ENCODE data around the gene MAEA.
A peak's percentile ranks its signal among the peaks of the same experiment; 100 is the strongest.

MAEA gene

GRCh38 chr4:1354136-1354982 lies 64.7 kb downstream of the MAEA start:
- Histone ChIP-seq H3K18ac (ENCODE audit: low read depth in 1 of 2, low read length in 2 of 2) (no peak overlapping the region), H2BK120ac (ENCODE audit: low read depth, low read length) (no peak overlapping the region), H2BK5ac (ENCODE audit: low read depth, low read length, poor library complexity, severe bottlenecking) (no peak overlapping the region), H2AFZ (ENCODE audit: low read depth, low read length) (no peak overlapping the region), H4K8ac (ENCODE audit: low read length) (no peak overlapping the region), H3K23ac (ENCODE audit: low read length in 2 of 2) (no peak overlapping the region), H3K9ac (ENCODE audit: low read length) (no peak overlapping the region), H3K27me3 (ENCODE audit: control insufficient read depth in 1 of 2, insufficient read depth in 1 of 2, low read length in 2 of 2) (no peaks in the 10 kb centered on the region), H3K27ac (ENCODE audit: low read length, poor library complexity, severe bottlenecking) (no peak overlapping the region), H3K36me3 (ENCODE audit: control insufficient read depth in 1 of 2, insufficient read depth in 2 of 2, low read depth in 1 of 2, low read length in 2 of 2) (peaks cover 68 to 86% of the 10 kb centered on the region in 2 experiments), H3K9me3 (ENCODE audit: control insufficient read depth, low read length) (no peaks in the 10 kb centered on the region), H3K4me1 (ENCODE audit: control insufficient read depth, insufficient read depth, low read depth, low read length) (peaks cover 9% of the 10 kb centered on the region), H4K91ac (ENCODE audit: low read length) (no peak overlapping the region), H3K14ac (ENCODE audit: low read length in 2 of 2) (no peak overlapping the region), H3K79me1 (replicated peaks; ENCODE audit: low read length, poor library complexity, severe bottlenecking) (peaks cover 34% of the 10 kb centered on the region), H2AK5ac (ENCODE audit: low read length, severe bottlenecking) (no peak overlapping the region), H2BK12ac (ENCODE audit: low read length in 2 of 2) (no peak overlapping the region), H3K4me3 (ENCODE audit: insufficient read depth in 1 of 2, low read depth in 1 of 2, low read length in 2 of 2) (no peak overlapping the region), H3K4ac (ENCODE audit: low read depth in 1 of 2, low read length in 2 of 2) (no peak overlapping the region), H3K4me2 (ENCODE audit: low read length, poor library complexity, severe bottlenecking) (no peak overlapping the region), H2BK15ac (ENCODE audit: low read depth, poor library complexity, severe bottlenecking) (no peak overlapping the region)
- DNase-seq, result no peak
- 86% methylated on average over 32 of the region's 36 CpGs for WGBS

DNA sequence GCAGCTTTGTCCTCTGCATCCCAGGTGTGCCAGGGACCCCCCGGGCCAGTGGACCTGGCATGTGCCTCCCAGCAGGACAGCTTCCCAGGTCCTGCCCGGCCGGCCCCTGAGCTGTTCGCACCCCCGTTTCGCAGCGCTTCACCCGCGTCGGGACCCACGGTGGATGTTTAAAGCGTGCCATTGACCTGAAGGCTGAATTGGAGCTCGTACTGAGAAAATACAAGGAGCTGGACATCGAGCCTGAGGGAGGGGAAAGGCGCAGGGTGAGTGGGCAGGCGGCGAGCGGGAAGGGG lies 65.2 kb downstream of the MAEA start:
- no peak for DNase-seq
- no peak overlapping the region for H2AK5ac ChIP-seq (ENCODE audit: low read length, severe bottlenecking)
- H3K23ac ChIP-seq (ENCODE audit: low read length in 2 of 2), result no peak overlapping the region
- no peak overlapping the region for H3K14ac ChIP-seq (ENCODE audit: low read length in 2 of 2)
- no peak overlapping the region for H2AFZ ChIP-seq (ENCODE audit: low read depth, low read length)
- no peak overlapping the region for H3K27ac ChIP-seq (ENCODE audit: low read length, poor library complexity, severe bottlenecking)
- H4K8ac ChIP-seq (ENCODE audit: low read length), result no peak overlapping the region
- 94% methylated on average over 18 of the region's 18 CpGs for WGBS
- H4K91ac ChIP-seq (ENCODE audit: low read length), result no peak overlapping the region
- H2BK120ac ChIP-seq (ENCODE audit: low read depth, low read length), result no peak overlapping the region
- no peak overlapping the region for H2BK12ac ChIP-seq (ENCODE audit: low read length in 2 of 2)
- no peak overlapping the region for H3K9ac ChIP-seq (ENCODE audit: low read length)
- peaks cover 7% of the 10 kb centered on the region for H3K4me1 ChIP-seq (ENCODE audit: control insufficient read depth, insufficient read depth, low read depth, low read length)
- H3K9me3 ChIP-seq (ENCODE audit: control insufficient read depth, low read length), result no peaks in the 10 kb centered on the region
- no peaks in the 10 kb centered on the region for H3K27me3 ChIP-seq (ENCODE audit: control insufficient read depth in 1 of 2, insufficient read depth in 1 of 2, low read length in 2 of 2)
- H3K4me3 ChIP-seq (ENCODE audit: insufficient read depth in 1 of 2, low read depth in 1 of 2, low read length in 2 of 2), result no peak overlapping the region
- no peak overlapping the region for H3K18ac ChIP-seq (ENCODE audit: low read depth in 1 of 2, low read length in 2 of 2)
- peaks cover 67 to 86% of the 10 kb centered on the region in 2 experiments for H3K36me3 ChIP-seq (ENCODE audit: control insufficient read depth in 1 of 2, insufficient read depth in 2 of 2, low read depth in 1 of 2, low read length in 2 of 2)
- peaks cover 28% of the 10 kb centered on the region for H3K79me1 ChIP-seq (replicated peaks; ENCODE audit: low read length, poor library complexity, severe bottlenecking)
- H3K4ac ChIP-seq (ENCODE audit: low read depth in 1 of 2, low read length in 2 of 2), result no peak overlapping the region
- H2BK15ac ChIP-seq (ENCODE audit: low read depth, poor library complexity, severe bottlenecking), result no peak overlapping the region
- no peak overlapping the region for H3K4me2 ChIP-seq (ENCODE audit: low read length, poor library complexity, severe bottlenecking)
- no peak overlapping the region for H2BK5ac ChIP-seq (ENCODE audit: low read depth, low read length, poor library complexity, severe bottlenecking)

DNA sequence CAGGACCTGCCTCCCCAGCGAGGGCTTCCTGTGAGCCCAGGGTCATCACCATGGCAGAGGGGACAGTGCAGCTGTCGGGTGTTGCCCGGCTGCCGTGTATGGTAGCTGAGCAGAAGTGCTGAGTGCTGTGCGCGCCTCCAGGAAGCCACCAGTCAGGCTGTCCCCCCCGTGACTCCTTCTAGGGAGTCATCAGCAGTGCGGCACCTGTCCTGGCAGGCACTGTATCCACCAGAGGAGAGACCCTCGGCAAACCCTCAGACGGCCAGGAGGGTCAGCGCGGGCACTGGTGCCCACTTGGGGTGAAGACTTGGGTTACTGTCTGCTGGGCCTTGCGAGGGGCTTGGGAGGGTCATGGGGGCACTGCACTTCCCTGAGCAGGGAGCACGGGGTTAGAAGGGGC lies 65.7 kb downstream of the MAEA start:
- no peak overlapping the region for H3K4ac ChIP-seq (ENCODE audit: low read depth in 1 of 2, low read length in 2 of 2)
- H3K23ac ChIP-seq (ENCODE audit: low read length in 2 of 2), result no peak overlapping the region
- 96% methylated on average over 14 of the region's 14 CpGs for WGBS
- H4K8ac ChIP-seq (ENCODE audit: low read length), result no peak overlapping the region
- H3K36me3 ChIP-seq (ENCODE audit: control insufficient read depth in 1 of 2, insufficient read depth in 2 of 2, low read depth in 1 of 2, low read length in 2 of 2), result peaks cover 62 to 86% of the 10 kb centered on the region in 2 experiments
- H3K9ac ChIP-seq (ENCODE audit: low read length), result no peak overlapping the region
- H3K27ac ChIP-seq (ENCODE audit: low read length, poor library complexity, severe bottlenecking), result no peak overlapping the region
- no peaks in the 10 kb centered on the region for H3K27me3 ChIP-seq (ENCODE audit: control insufficient read depth in 1 of 2, insufficient read depth in 1 of 2, low read length in 2 of 2)
- H3K9me3 ChIP-seq (ENCODE audit: control insufficient read depth, low read length), result no peaks in the 10 kb centered on the region
- peaks cover 6% of the 10 kb centered on the region for H3K4me1 ChIP-seq (ENCODE audit: control insufficient read depth, insufficient read depth, low read depth, low read length)
- H2AFZ ChIP-seq (ENCODE audit: low read depth, low read length), result no peak overlapping the region
- no peak for DNase-seq
- H3K4me3 ChIP-seq (ENCODE audit: insufficient read depth in 1 of 2, low read depth in 1 of 2, low read length in 2 of 2), result no peak overlapping the region
- no peak overlapping the region for H3K14ac ChIP-seq (ENCODE audit: low read length in 2 of 2)
- H3K79me1 ChIP-seq (replicated peaks; ENCODE audit: low read length, poor library complexity, severe bottlenecking), result peaks cover 24% of the 10 kb centered on the region
- no peak overlapping the region for H2BK15ac ChIP-seq (ENCODE audit: low read depth, poor library complexity, severe bottlenecking)
- H2AK5ac ChIP-seq (ENCODE audit: low read length, severe bottlenecking), result no peak overlapping the region
- H3K18ac ChIP-seq (ENCODE audit: low read depth in 1 of 2, low read length in 2 of 2), result no peak overlapping the region
- no peak overlapping the region for H2BK5ac ChIP-seq (ENCODE audit: low read depth, low read length, poor library complexity, severe bottlenecking)
- no peak overlapping the region for H4K91ac ChIP-seq (ENCODE audit: low read length)
- H2BK120ac ChIP-seq (ENCODE audit: low read depth, low read length), result no peak overlapping the region
- no peak overlapping the region for H3K4me2 ChIP-seq (ENCODE audit: low read length, poor library complexity, severe bottlenecking)
- H2BK12ac ChIP-seq (ENCODE audit: low read length in 2 of 2), result no peak overlapping the region

GRCh38 chr4:1356181-1356998 lies 66.7 kb downstream of the MAEA start:
- no peak overlapping the region for H3K14ac ChIP-seq (ENCODE audit: low read length in 2 of 2)
- no peak overlapping the region for H2BK120ac ChIP-seq (ENCODE audit: low read depth, low read length)
- no peaks in the 10 kb centered on the region for H3K9me3 ChIP-seq (ENCODE audit: control insufficient read depth, low read length)
- H2BK15ac ChIP-seq (ENCODE audit: low read depth, poor library complexity, severe bottlenecking), result no peak overlapping the region
- no peak overlapping the region for H2BK12ac ChIP-seq (ENCODE audit: low read length in 2 of 2)
- H3K27ac ChIP-seq (ENCODE audit: low read length, poor library complexity, severe bottlenecking), result no peak overlapping the region
- H2AK5ac ChIP-seq (ENCODE audit: low read length, severe bottlenecking), result no peak overlapping the region
- H4K8ac ChIP-seq (ENCODE audit: low read length), result no peak overlapping the region
- H3K79me1 ChIP-seq (replicated peaks; ENCODE audit: low read length, poor library complexity, severe bottlenecking), result peaks cover 23% of the 10 kb centered on the region
- H4K91ac ChIP-seq (ENCODE audit: low read length), result no peak overlapping the region
- H2BK5ac ChIP-seq (ENCODE audit: low read depth, low read length, poor library complexity, severe bottlenecking), result no peak overlapping the region
- H3K18ac ChIP-seq (ENCODE audit: low read depth in 1 of 2, low read length in 2 of 2), result no peak overlapping the region
- 69% methylated on average over 28 of the region's 28 CpGs for WGBS
- peak; percentile 54 for DNase-seq
- H3K4ac ChIP-seq (ENCODE audit: low read depth in 1 of 2, low read length in 2 of 2), result no peak overlapping the region
- no peak overlapping the region for H2AFZ ChIP-seq (ENCODE audit: low read depth, low read length)
- peaks cover 58 to 94% of the 10 kb centered on the region in 2 experiments for H3K36me3 ChIP-seq (ENCODE audit: control insufficient read depth in 1 of 2, insufficient read depth in 2 of 2, low read depth in 1 of 2, low read length in 2 of 2)
- H3K4me1 ChIP-seq (ENCODE audit: control insufficient read depth, insufficient read depth, low read depth, low read length), result peaks cover 10% of the 10 kb centered on the region
- H3K4me2 ChIP-seq (ENCODE audit: low read length, poor library complexity, severe bottlenecking), result no peak overlapping the region
- no peaks in the 10 kb centered on the region for H3K27me3 ChIP-seq (ENCODE audit: control insufficient read depth in 1 of 2, insufficient read depth in 1 of 2, low read length in 2 of 2)
- H3K23ac ChIP-seq (ENCODE audit: low read length in 2 of 2), result no peak overlapping the region
- H3K4me3 ChIP-seq (ENCODE audit: insufficient read depth in 1 of 2, low read depth in 1 of 2, low read length in 2 of 2), result no peak overlapping the region
- H3K9ac ChIP-seq (ENCODE audit: low read length), result no peak overlapping the region

Data from mesenchymal stem cell (in vitro differentiated cells and primary cell).